Activated CD8-positive, alpha-beta memory T cell treated with anti-CD3 and anti-CD28 coated beads for 36 hours (primary cell): Measurements from ENCODE around the gene DDX23. TPM values are rescaled to one million over a fixed set of nuclear protein-coding genes. Genes with fewer than 3 reads are reported as not detected.
"Not testable (repeated sequence)": the region's sequence is repeated elsewhere in the genome, so short reads cannot be mapped to it uniquely, and the experiment has no call there.

Experiments used
- CTCF ChIA-PET: fragments of 350-600 bp; sonication (Branson Sonifier 250); formaldehyde crosslinking; loops from one replicate; lab custom pipeline; 2021; ENCODE audit warnings: antibody characterized with exemption; lab: Charles Lee
- POLR2A ChIA-PET: fragments of 350-600 bp; sonication (Branson Sonifier 250); formaldehyde crosslinking; loops from one replicate; lab custom pipeline; 2021; ENCODE audit warnings: antibody characterized with exemption; lab: Charles Lee
- total RNA-seq, 2 experiments: library from RNA; stranded (reverse); gene quantifications; one replicate each; pipeline ENCODE4 v1.2.3, GENCODE V29; 2021

Gene DDX23
- total RNA-seq, 2 experiments from 2014 or later, result 131 to 132 TPM

DNA sequence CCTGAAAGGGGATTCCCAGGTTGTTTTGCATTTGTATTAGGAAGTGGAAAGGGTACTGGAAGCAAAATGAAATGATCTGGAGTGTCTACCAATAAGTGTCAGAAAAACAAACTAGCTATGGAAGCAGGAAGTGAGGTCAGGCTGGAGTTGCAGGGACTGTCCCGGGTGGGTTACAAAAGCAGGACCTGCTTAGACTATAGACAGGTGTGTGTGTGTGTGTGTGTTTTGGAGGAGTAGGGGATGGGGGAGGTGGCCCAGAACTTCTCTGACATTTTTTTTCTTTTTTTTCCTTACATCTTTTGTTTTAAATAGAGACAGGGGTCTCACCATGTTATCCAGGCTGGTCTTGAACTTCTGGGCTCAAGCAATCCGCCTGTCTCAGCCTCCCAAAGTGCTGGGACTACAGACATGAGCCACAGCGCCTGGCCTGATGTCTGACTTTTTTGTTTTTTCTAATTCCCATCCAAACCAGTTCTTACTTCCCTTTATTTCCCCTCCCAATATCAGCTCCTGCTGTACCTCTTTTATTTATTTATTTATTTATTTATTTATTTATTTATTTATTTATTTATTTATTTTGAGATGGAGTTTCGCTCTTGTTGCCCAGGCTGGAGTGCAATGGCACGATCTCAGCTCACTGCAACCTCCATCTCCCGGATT lies 14.2 kb upstream of the DDX23 start:
- CTCF ChIA-PET, result interaction anchor here (0.9 to 4.2 kb wide), 5 partner anchors 9 to 52 kb away, joined by 3 to 41 read pairs (median 5); partner anchors contain the start of gene DDX23
- POLR2A ChIA-PET, result interaction anchor here (2.0 kb wide), 1 partner anchor 13 kb away, joined by 19 read pairs; the partner anchor contains the start of gene DDX23

DNA sequence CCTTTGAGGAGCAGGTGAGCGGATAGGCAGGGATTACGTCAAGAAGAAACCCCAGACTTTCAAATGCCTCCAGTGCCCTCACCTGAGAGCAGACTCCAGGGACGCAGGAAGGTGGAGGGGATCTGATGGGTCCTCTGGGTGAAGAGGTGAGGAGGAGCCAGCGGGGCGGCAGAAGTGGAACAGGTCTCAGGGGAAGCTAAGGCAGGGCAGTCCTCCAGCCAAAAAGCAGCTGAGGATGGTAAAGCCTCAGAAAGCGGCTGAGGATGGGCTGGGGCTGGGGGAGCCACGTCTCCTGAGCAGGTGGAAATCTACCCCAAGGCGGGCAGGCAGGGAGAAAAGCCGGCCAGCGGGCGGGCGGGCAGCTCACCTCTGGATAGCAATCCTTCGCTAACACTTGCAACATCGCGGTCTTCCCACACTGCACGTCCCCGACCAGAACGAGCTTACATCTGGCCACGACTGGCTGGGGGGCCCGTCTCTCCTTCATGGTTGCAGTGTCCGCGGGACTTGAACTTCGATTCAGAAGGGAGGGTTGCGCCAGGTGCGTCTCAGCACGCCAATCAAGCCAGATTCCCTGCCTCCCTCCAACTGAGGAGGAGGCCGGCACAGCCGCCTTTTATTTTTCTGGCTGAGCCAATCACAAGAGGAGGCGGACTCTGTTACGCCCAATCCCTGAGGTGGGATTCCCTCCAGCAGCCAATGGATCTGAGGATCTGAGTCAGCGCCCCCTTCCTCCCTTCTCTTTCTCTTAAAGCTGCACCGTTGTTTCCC lies 13.5 kb upstream of the DDX23 start, which contains the start of gene RND1:
RND1 (minus strand) TSS at position 590 of the 771 bp plus-strand sequence; CDS start at position 487, 103 bp downstream.
- ChIA-PET POLR2A (interaction anchor here (0.6 to 2.0 kb wide), 3 partner anchors 13 to 68 kb away, joined by 3 to 19 read pairs (median 8); partner anchors contain the start of genes DDX23 and FKBP11), CTCF (interaction anchor here (0.9 to 4.2 kb wide), 6 partner anchors 9 to 52 kb away, joined by 3 to 41 read pairs (median 4); partner anchors contain the start of gene DDX23)

DNA sequence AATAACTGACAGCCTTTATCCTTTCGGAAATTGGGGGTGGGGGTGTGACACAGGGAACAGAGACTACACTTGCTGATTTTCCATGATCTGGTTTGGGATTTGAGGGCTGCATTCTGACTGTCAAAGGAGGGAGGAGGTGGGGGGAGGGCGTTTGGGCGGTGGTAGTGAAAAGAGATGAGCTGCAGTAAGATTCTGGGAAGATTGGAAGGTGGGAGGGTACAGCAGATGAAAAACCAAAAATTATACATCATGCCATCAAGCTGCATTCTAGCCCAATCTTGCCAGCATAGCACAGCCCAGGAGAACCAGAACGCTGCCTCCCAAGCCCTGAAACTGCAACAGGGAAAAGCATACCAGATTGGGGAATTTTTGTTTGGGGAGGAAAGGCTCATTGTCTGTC lies 11.3 kb upstream of the DDX23 start:
- ChIA-PET CTCF (interaction anchor here (0.9 to 1.3 kb wide), 2 partner anchors 10 to 77 kb away, joined by 3 to 6 read pairs; no protein-coding TSS in a partner anchor), POLR2A (interaction anchor here (0.6 kb wide), 1 partner anchor 110 kb away, joined by 4 read pairs; no protein-coding TSS in a partner anchor)

DNA sequence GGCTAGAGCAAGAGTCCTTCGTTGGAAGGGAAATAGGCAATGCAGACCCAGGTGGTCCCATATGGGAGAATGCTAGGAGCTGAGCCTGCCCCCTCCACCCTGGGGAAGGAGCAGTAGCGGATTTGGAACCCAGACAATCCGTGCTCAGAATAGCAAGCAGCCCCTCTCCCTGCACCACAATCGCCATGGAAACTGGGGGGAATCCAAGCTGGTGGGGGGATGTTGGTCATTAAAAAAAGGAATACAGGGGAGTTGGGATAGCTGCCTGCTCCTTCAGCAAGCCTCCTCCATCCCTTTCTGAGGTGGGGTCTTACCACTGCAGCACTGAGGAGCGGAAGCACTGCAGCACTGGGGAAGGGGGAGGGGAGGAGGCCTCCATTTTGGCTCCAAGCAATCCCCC lies 10.8 kb upstream of the DDX23 start:
- ChIA-PET CTCF (interaction anchor here (0.9 to 1.3 kb wide), 2 partner anchors 9 to 77 kb away, joined by 3 to 6 read pairs; no protein-coding TSS in a partner anchor), POLR2A (no interaction called here)

DNA sequence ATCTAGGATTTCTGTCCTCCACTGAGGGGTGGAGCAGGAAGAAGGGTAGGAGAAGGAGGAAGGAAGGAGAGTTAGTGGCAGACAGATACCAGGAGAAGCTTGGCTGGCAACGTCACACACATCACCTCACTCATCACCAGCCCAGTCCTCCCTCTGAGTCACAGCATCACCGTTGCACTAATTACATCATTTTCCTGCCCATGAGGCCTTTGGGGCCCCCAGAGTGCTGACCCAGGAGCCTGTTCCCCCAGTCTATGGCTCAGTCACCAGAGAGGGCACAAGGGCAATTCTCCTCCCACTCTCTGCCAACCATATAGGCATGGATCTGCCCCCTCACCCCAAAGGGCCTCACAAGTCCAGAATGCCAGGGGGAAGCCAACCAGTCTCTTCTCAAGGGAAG lies 9.1 kb upstream of the DDX23 start:
- POLR2A ChIA-PET, result interaction anchor here (0.6 kb wide), 1 partner anchor 119 kb away, joined by 3 read pairs; no protein-coding TSS in a partner anchor
- CTCF ChIA-PET, result no interaction called here

DNA sequence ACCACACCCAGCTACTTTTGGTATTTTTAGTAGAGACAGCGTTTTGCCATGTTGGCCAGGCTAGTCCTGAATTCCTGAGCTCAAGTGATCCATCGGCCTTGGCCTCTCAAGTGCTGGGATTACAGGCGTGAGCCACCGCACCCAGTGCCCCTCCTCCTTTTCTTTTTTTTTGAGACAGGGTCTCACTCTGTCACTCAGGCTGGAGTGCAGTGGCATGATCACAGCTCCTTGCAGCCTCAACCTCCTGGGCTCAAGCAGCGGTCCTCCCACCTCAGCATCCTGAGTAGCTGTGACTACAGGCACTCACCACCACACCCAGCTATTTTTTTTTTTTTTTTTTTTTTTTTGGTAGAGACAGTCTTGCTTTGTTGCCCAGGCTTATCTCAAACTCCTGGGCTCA lies 8.3 kb upstream of the DDX23 start:
- ChIA-PET POLR2A (interaction anchor here (0.6 kb wide), 1 partner anchor 120 kb away, joined by 3 read pairs; no protein-coding TSS in a partner anchor), CTCF (interaction anchor here (0.7 to 3.3 kb wide), 2 partner anchors 30 to 133 kb away, joined by 3 to 15 read pairs; no protein-coding TSS in a partner anchor)

DNA sequence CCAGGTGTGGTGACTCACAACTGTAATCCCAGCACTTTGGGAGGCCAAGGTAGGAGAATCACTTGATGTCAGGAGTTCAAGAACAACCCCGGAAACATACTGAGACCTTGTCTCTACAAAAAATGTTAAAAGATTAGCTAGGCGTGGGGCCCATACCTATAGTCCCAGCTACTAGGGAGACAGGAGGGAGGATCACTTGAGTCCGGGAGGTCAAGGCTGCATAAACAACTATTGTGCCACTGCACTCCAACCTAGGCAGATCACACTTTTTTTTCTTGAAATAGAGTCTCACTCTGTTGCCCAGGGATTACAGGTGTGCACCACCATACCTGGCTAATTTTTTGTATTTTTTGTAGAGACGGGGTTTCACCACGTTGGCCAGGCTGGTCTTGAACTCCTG lies 7.6 kb upstream of the DDX23 start:
- POLR2A ChIA-PET, result no interaction called here

DNA sequence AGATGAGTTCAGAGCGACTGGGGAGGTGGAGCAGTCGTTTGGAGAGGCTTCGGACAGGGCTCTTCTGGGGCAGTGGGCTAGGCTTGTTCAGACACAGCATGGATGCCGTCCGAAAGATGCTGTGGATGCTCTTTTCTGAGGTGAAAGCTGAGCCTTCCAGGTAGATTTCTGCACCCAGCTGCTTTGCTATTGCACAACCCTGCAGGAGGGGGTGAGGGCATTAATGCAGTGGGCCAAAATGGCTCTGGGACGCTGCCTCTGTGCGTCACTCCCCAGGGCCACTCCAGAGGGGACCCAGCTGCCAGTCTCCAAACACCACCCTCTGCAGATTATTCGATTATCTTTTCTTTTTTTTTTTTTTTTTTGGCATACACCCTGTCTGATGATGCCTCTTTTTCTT lies 6.1 kb upstream of the DDX23 start:
- CTCF ChIA-PET, result interaction anchor here (0.5 to 3.3 kb wide), 6 partner anchors 32 to 474 kb away, joined by 3 to 15 read pairs (median 3); a partner anchor contains a TSS
- POLR2A ChIA-PET, result interaction anchor here (0.6 kb wide), 1 partner anchor 162 kb away, joined by 10 read pairs; no protein-coding TSS in a partner anchor

More for the DNA sequence above, 7.6 kb upstream of the DDX23 start:
- CTCF ChIA-PET, result interaction anchor here (0.7 to 3.3 kb wide), 2 partner anchors 31 to 134 kb away, joined by 3 to 15 read pairs; no protein-coding TSS in a partner anchor

DNA sequence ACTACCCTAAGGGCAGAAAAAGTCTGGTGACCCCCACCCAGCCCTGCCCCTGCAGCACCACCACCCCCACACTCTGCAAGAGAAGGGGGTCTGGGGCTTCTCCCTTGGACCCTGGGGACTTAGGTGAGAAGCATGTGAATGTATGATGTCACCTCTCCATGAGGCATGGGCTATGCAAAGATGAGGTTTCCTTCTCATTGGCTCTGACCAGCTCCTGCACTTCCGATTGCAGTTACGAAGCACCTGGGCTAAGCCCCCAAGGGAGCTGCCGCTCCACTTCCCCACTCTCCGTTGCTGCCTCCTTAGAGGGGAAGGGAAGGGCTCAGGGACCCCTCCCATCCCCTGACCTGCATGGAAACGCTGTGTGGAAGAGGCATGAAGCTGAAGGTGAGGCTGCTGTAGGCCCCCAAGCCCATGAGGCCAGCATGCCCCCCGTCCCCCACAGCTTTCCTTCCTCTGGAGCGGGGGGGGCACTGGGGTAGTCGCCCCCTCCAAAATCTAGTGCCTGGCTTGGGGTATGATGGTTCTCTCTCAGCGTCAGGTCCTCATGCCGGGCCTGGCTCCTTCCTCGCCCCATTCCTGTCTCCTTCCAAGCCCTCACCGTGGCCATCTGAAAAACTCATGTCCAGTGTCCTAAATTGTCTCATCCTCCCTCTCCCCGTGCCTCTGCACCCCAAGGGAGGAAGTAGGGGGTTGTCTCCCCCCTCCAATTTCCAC lies 5.5 kb upstream of the DDX23 start:
- POLR2A ChIA-PET, result interaction anchor here (0.5 to 0.6 kb wide), 2 partner anchors 40 to 162 kb away, joined by 3 to 10 read pairs; no protein-coding TSS in a partner anchor

DNA sequence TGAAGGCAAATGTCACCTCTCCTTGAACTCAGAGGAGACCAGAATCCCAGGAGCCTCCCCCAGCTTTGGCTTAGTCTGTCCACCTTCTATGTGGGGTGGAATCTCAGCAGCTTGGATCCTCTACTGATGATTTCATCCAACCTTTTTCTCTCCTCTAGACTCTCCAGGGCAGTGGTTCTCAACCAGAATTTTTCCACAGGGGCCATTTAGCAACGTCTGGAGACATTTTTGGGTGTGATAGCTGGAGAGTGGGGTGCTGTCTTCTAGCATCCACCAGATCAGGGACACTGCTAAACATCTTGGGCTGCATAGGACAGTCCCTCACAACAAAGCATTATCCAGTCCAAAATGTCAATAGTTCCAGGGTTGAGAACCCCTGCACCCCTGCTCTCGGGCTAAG lies 4.4 kb upstream of the DDX23 start:
- POLR2A ChIA-PET, result no interaction called here
- CTCF ChIA-PET, result interaction anchor here (1.8 kb wide), 1 partner anchor 34 kb away, joined by 7 read pairs; no protein-coding TSS in a partner anchor

More for the DNA sequence above, 5.5 kb upstream of the DDX23 start:
- CTCF ChIA-PET, result interaction anchor here (0.6 to 3.3 kb wide), 4 partner anchors 33 to 475 kb away, joined by 3 to 15 read pairs (median 3); no protein-coding TSS in a partner anchor

DNA sequence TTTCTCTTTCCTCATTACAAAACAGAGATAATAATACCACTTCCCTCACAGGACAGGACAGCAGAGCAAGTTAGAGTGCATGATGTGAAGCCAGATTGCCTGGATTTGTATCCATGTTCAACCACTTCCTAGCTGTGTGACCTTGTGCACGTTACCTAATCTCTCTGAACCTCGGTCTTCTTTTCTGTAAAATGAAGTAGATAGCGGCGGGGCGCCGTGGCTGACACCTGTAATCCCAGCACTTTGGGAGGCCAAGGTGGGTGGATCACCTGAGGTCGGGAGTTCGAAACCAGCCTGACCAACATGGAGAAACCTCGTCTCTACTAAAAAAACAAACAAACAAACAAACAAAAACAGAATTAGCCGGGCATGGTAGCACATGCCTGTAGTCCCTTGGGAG lies 3.0 kb upstream of the DDX23 start:
- CTCF ChIA-PET, result interaction anchor here (0.7 to 5.7 kb wide), 4 partner anchors 36 to 134 kb away, joined by 3 to 75 read pairs (median 34); a partner anchor contains a TSS
- POLR2A ChIA-PET, result not testable (repeated sequence)

DNA sequence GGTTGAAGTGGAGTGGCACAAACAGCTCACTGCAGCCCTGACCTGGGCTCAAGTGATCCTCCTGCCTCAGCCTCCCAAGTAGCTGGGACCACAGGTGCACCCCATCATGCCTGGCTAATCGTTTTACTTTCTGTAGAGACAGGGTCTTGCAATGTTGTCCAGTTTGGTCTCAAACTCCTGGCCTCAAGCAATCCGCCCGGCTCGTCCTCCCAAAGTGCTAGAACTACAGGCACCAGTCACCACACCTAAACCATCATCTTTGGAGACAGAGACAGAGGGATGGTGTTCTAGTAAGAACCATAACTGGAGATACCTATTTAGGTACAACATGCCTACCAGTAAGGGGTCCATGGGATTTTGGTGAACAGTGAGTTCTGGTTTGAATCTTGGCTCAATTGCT lies 2.5 kb upstream of the DDX23 start:
- ChIA-PET POLR2A (no interaction called here), CTCF (interaction anchor here (2.2 to 5.7 kb wide), 5 partner anchors 32 to 134 kb away, joined by 8 to 75 read pairs (median 42); a partner anchor contains a TSS)

DNA sequence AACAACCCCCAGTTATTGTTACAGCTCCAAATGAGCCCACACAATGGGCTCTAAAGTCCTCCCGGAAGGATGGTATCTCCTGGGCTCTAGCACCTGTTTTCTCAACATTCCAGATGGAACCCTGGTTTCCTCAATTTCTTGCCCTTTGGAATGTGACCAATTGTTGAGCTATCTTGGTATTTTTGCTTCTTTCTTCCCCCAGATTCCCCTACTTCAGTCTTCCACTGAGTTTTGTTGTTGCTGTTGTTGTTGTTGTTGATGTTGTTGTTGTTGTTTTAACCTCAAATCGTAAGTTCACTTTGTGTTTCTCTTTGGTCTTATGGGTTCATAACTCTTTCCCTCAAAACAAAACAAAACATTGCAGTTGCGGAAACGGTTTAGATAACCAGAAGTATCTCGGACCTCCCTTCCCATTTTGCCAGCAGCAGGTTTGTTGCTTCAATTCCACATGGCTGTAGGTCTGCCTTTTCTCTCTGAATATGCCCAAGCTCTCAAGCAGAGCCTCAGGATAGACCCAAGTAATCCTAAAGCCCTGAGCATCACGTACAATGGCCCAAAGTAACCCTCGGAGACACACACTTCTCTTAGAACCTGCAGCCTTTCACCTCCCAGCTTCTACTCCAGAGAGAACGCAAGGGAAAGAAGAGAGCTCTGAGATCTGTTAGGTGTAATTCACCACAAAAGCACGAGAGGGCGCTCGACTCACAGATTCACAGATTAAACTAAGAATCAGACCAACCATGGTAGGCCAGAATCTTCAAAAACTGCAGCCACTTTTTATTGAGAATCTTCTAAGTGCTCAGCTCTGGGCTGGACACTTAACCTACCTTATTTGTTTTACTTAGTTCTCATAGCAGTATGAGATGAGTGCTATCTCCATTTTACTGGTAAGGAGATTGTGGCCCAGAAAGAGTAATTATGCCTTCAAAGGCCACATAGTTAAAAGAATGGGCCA lies 1.0 kb upstream of the DDX23 start:
- POLR2A ChIA-PET, result interaction anchor here (0.5 to 2.5 kb wide), 4 partner anchors 12 to 168 kb away, joined by 3 to 19 read pairs (median 5); partner anchors contain the start of gene RND1

DNA sequence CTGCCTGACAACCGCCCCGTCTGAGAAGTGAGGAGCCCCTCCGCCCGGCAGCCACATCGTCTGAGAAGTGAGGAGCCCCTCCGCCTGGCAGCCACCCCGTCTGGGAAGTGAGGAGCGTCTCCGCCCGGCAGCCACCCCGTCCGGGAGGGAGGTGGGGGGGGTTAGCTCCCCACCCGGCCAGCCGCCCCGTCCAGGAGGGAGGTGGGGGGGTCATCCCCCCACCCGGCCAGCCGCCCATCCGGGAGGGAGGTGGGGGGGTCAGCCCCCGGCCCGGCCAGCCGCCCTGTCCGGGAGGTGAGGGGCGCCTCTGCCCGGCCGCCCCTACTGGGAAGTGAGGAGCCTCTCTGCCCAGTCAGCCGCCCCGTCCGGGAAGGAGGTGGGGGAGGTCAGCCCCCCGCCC lies 9.9 kb downstream of the DDX23 start:
- CTCF ChIA-PET, POLR2A ChIA-PET: not testable (repeated sequence)

More for the DNA sequence above, 1.0 kb upstream of the DDX23 start:
- CTCF ChIA-PET, result interaction anchor here (0.6 to 5.7 kb wide), 32 partner anchors 9 to 191 kb away, joined by 3 to 75 read pairs (median 5); partner anchors contain the start of genes ARF3, RND1 and WNT1

DNA sequence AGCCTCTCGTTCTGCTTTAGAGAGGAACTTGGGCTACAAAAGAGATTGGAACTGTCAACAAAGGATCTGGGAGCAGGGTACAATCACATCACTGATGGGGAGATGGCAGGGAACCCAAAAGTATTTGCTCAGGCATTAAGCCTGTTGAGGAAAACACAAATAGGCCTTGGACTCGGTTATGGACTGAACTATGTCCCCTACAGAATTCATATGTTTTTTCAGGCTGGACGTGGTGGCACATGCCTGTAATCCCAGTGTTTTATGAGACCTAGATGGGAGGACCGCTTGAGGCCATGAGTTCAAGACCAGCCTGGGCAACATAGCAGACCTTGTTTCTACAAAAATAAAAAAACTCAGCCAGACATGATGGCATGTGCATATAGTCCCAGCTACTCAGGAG lies 13.9 kb downstream of the DDX23 start:
- POLR2A ChIA-PET, result no interaction called here
- CTCF ChIA-PET, result no interaction called here

DNA sequence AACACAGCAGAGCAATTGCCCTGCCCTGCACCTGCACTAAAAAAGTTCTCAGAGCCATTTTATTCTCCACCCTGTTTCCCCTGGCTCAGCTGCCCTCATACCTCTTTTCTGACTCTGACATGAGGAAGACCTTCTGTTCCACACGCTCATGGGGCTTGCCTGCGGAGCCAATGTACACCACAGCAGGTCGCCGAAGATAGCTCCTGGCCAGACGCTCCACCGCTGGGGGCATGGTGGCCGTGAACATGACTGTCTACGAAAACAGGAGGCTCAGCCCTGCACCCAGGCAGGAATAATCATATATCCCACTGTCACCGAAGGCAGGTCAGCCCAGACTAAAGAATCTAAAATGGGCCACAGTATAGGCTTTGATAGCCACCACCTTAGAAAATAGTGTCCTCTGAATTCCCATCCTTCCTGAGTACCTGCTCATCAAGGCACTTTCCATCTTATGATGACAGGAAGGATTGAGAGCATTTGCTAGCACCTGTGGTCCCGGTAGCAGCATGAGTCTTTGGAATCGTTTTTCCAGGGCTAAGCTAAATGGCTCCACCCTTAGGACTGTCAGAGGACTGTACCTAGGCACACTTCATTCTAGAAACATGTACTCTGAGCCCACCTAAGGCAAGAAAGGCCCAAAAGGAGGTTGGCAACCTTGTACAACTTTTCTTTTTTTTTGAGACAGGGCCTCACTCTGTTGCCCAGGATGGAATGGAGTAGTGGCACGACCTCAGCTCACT lies 19.5 kb downstream of the DDX23 start:
- POLR2A ChIA-PET, result no interaction called here
- CTCF ChIA-PET, result no interaction called here
